ENCODE results near the gene ZNF431. TPM values are rescaled to one million over a fixed set of nuclear protein-coding genes. Genes with fewer than 3 reads are reported as not detected.

Gene ZNF431
- polyA plus RNA-seq (2011; rRNA removed) = 4.0 and 4.8 TPM in 2 replicates
- polyA minus RNA-seq (2011; rRNA and poly(A)+ RNA removed) = 9.6 and 23.3 TPM in 2 replicates

DNA sequence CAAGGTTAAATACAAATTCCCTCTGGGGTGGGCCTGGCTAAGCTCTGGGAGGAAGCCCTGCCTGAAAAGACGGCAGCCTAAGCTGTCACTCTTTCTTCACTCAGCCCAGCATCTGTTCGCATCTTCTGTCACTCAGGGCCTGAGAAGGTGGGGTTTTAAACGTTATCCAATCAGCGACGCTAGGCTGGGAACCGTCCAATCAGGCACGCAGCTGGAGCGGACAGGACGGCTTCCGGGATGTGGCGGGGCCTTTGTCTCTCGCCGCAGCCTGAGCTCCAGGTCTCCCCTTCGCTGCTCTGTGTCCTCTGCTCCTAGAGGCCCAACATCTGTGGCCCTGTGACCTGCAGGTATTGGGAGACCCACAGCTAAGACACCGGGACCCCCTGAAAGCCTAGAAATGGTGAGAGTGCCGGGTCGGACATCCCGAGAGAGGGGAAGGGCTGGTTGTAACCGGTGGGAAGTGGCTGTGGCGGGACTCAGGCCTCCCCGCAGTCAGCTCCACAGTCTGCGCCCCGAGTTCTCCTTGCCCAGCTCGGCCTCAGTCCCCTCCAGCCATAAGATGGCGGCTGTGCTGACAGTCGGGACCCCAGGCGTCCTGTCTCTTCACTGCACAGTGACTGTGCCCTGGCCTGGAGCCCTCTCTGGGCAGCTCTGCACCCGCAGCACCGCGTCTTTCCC lies at the start of gene ZNF431:
TSS of gene ZNF431 (plus strand) at position 254 of the 678 bp plus-strand sequence. CDS start at position 398, 144 bp downstream.
- peak within 1 kb of the TSS; percentile 69 for H3K4me3 ChIP-seq (ENCODE audit: low read depth, low read length)
- POLR2A ChIA-PET = no interaction called here
- CTCF ChIA-PET = no interaction called here
- H3K36me3 ChIP-seq (ENCODE audit: control insufficient read depth, insufficient read depth, low read length) = no peaks in the 10 kb centered on the region
- TF ChIP-seq, protein P1, sequence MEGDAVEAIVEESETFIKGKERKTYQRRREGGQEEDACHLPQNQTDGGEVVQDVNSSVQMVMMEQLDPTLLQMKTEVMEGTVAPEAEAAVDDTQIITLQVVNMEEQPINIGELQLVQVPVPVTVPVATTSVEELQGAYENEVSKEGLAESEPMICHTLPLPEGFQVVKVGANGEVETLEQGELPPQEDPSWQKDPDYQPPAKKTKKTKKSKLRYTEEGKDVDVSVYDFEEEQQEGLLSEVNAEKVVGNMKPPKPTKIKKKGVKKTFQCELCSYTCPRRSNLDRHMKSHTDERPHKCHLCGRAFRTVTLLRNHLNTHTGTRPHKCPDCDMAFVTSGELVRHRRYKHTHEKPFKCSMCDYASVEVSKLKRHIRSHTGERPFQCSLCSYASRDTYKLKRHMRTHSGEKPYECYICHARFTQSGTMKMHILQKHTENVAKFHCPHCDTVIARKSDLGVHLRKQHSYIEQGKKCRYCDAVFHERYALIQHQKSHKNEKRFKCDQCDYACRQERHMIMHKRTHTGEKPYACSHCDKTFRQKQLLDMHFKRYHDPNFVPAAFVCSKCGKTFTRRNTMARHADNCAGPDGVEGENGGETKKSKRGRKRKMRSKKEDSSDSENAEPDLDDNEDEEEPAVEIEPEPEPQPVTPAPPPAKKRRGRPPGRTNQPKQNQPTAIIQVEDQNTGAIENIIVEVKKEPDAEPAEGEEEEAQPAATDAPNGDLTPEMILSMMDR (IDR thresholded peaks at IDR 0.05; ENCODE audit: insufficient read depth, low read depth, low read length) = no peak
- H3K27me3 ChIP-seq (ENCODE audit: control insufficient read depth, insufficient read depth, low read length) = no peaks in the 10 kb centered on the region
- peak; percentile 76 for DNase-seq (ENCODE audit: low read depth)

DNA sequence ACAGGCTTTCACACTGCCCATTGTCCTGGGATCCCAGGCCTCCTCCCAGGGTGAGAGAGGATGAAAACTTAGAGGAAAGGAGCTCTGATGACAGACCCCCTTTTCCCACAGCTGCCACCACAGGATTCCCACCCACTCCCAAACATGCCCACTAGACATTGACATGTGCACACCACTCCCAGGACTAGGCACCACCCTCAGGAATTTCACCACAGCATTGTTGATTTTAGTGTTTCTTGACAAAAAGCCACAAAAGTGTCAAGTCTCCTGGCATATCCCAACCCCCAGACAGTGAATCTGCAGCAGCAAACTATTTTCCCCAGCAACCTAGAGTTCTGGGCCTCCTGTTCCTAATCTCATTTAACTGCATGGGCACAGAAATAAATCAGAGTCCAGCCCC lies 49.7 kb upstream of the ZNF431 start:
- CTCF ChIA-PET = no interaction called here
- no peaks in the 10 kb centered on the region for H3K27me3 ChIP-seq (ENCODE audit: control insufficient read depth, insufficient read depth, low read length)
- POLR2A ChIA-PET = no interaction called here
- DNase-seq (ENCODE audit: low read depth) = peak; percentile 3
- TF ChIP-seq, protein P1 (IDR thresholded peaks at IDR 0.05; ENCODE audit: insufficient read depth, low read depth, low read length) = no peak
- no peak overlapping the region for H3K4me3 ChIP-seq (ENCODE audit: low read depth, low read length)
- no peaks in the 10 kb centered on the region for H3K36me3 ChIP-seq (ENCODE audit: control insufficient read depth, insufficient read depth, low read length)

DNA sequence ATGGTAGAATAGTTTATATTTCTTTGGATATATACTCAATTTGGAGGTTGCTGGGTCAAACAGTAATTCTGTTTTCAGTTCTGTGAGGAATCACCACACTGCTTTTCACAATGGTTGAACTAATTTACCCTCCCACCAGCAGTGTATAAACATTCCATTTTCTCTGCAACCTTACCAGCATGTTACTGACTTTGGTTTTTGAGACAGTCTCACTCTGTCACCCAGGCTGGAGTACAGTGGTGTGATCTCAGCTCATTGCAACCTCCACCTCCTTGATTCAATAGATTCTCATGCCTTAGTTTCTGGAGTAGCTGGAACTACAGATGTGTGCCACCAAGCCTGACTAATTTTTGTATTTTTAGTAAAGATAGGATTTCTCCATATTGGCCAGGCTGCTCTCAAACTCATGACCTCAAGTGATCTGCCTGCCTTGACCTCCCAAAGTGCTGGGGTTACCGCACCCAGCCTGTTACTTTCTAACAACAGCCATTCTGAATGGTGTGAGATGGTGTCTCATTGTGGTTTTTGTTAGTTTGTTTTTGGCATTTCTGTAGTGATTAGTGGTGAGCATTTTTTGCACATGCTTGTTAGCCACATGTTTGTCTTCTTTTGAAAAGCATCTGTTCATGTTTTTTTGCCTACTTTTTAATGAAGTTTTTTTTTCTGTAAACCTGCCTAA lies 47.4 kb upstream of the ZNF431 start:
- no peak for DNase-seq (ENCODE audit: low read depth)
- ChIA-PET POLR2A (no interaction called here), CTCF (no interaction called here)
- Histone ChIP-seq H3K4me3 (ENCODE audit: low read depth, low read length) (no peak overlapping the region), H3K27me3 (ENCODE audit: control insufficient read depth, insufficient read depth, low read length) (no peaks in the 10 kb centered on the region), H3K36me3 (ENCODE audit: control insufficient read depth, insufficient read depth, low read length) (no peaks in the 10 kb centered on the region)
- TF ChIP-seq, protein P1 (IDR thresholded peaks at IDR 0.05; ENCODE audit: insufficient read depth, low read depth, low read length) = no peak

DNA sequence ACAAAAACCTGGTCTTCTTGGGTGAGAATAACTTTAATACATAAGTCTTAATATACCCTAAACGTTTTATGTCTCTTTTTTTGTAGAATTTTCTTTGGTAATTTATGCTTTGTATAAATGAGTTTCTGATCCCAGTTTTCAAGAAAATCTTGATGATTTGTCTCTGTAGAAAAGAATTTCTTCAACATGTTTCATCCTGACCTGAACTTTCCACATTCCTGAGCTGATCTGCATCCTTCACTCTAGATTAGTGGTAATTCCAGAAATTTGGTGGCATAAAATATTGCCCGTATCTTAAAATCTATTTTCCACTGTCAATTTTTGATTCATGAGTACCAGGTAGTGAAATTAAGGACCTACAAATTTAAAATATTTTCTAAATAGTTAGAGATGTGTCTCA lies 43.5 kb upstream of the ZNF431 start:
- Histone ChIP-seq H3K27me3 (ENCODE audit: control insufficient read depth, insufficient read depth, low read length) (no peaks in the 10 kb centered on the region), H3K4me3 (ENCODE audit: low read depth, low read length) (no peak overlapping the region), H3K36me3 (ENCODE audit: control insufficient read depth, insufficient read depth, low read length) (no peaks in the 10 kb centered on the region)
- TF ChIP-seq, protein P1 (IDR thresholded peaks at IDR 0.05; ENCODE audit: insufficient read depth, low read depth, low read length) = no peak
- no peak for DNase-seq (ENCODE audit: low read depth)
- POLR2A ChIA-PET = no interaction called here
- CTCF ChIA-PET = no interaction called here

DNA sequence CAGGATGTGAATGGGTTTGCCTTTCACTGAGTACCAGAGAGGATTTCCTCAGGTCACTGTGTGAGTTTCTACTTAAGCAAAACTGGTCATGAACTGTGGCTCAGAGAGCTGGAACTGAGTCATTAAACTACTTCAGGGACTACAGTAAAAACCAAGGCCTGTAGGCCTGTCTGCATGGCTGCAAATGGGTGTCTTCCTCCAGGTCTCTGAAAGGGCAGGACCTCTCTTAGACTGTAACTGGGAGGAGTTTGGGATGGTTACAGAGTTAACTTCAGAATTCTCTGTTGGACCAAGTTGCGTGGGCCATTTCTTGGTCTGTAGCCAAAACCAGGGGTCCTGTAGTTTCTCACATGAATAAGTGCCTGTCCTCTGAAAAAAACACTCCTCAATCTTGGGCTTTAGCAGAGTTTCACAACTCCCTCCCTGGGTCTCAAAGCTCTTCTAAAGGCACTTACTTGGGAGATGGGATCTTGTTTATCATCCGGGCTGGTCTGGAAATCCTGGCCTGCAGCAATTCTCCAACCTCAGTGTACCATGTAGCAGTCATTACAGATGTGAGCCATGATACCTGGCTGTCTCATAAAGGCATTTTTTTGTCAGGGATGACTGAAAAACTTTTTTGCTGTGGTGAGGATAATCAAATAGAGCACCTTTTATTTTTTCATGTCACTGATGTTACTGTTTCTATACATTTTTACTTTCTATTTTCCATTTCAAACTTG lies 40.2 kb upstream of the ZNF431 start:
- no peak for DNase-seq (ENCODE audit: low read depth)
- ChIA-PET CTCF (interaction anchor here (0.7 kb wide), 1 partner anchor 20 kb away, joined by 5 read pairs; the partner anchor contains the start of gene ZNF714), POLR2A (no interaction called here)
- Histone ChIP-seq H3K27me3 (ENCODE audit: control insufficient read depth, insufficient read depth, low read length) (no peaks in the 10 kb centered on the region), H3K36me3 (ENCODE audit: control insufficient read depth, insufficient read depth, low read length) (no peaks in the 10 kb centered on the region), H3K4me3 (ENCODE audit: low read depth, low read length) (no peak overlapping the region)
- TF ChIP-seq, protein P1 (IDR thresholded peaks at IDR 0.05; ENCODE audit: insufficient read depth, low read depth, low read length) = no peak
